Neuron (in vitro differentiated cells): ENCODE data around the gene FMC1.
"Not testable (repeated sequence)": the region's sequence is repeated elsewhere in the genome, so short reads cannot be mapped to it uniquely, and the experiment has no call there.

Experiments
- H2AFZ ChIP-seq: one replicate; pipeline ENCODE4 v1.6.1; 2013; ENCODE audit warnings: low read depth, mild to moderate bottlenecking, inconsistent platforms, low read length, moderate library complexity
- H3K27me3 ChIP-seq: one replicate; pipeline ENCODE4 v1.6.1; 2013; ENCODE audit warnings: low read length; ENCODE audit not compliant: insufficient read depth
- H3K36me3 ChIP-seq: one replicate; pipeline ENCODE4 v1.6.1; 2013; ENCODE audit warnings: low read length; ENCODE audit not compliant: insufficient read depth
- H3K4me1 ChIP-seq: one replicate; pipeline ENCODE4 v1.6.1; 2013; ENCODE audit warnings: low read length; ENCODE audit not compliant: insufficient read depth
- H3K4me3 ChIP-seq: 2 replicates; pipeline ENCODE4 v1.5.1; 2013; ENCODE audit warnings: mild to moderate bottlenecking, low read length, moderate library complexity
- H3K9me3 ChIP-seq: one replicate; pipeline ENCODE4 v1.6.1; 2013; ENCODE audit warnings: low read length

Gene FMC1

DNA sequence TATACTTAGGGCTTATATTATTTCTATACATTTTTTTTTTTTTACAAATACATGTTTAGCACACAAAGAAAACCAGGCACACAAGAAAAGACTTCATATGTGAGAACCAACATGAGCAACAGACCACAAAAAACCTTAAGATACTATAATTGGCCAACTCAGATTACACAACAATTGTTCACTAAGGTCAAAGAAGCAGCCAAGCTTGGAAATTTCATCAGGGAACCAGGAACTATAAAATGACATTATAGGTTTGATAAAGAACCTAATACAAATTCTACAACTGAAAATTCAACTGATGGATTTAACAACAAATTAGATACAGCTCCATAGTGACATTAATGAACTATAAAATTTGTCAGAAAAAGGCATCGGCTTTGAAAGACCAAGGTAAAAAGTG, 14.2 kb downstream of the FMC1 start:
- no peaks in the 10 kb centered on the region for H3K27me3 ChIP-seq
- H3K9me3 ChIP-seq = no peaks in the 10 kb centered on the region
- H2AFZ ChIP-seq = no peak overlapping the region
- peaks cover 6% of the 10 kb centered on the region for H3K36me3 ChIP-seq
- H3K4me1 ChIP-seq = peaks cover 6% of the 10 kb centered on the region
- H3K4me3 ChIP-seq = no peak overlapping the region

DNA sequence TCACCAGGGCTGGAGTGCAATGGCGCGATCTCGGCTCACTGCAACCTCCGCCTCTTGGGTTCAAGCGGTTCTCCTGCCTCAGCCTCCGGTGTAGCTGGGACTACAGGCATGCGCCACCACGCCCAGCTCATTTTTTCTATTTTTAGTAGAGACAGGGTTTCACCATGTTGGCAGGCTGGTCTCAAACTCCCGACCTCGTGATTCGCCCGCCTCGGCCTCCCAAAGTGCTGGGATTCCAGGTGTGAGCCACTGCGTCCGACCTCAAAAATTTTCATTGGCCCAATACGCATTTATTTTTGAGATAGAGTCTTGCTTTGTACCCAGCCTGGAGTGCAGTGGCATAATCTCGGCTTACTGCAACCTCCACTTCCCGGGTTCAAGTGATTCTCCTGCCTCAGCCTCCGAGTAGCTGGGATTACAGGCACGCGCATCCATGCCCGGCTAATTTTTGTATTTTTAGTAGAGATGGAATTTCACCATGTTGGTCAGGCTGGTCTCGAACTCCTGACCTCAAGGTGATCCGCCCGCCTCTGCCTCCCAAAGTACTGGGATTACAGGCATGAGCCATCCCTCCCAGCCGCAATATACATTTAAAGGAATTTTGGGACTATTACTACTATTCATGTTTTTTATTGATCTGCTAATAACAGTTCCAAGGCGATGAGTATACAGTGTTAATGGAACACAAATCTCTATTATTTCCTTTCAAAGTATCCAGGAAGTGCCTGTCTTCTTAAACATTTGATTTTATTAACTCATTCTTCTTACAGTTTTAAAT, 16.8 kb downstream of the FMC1 start:
- Histone ChIP-seq H3K4me3 (peak overlapping the region; percentile 97), H3K4me1 (peaks cover 21% of the 10 kb centered on the region)
- not testable (repeated sequence) for H3K36me3 ChIP-seq, H3K9me3 ChIP-seq, H3K27me3 ChIP-seq, H2AFZ ChIP-seq

DNA sequence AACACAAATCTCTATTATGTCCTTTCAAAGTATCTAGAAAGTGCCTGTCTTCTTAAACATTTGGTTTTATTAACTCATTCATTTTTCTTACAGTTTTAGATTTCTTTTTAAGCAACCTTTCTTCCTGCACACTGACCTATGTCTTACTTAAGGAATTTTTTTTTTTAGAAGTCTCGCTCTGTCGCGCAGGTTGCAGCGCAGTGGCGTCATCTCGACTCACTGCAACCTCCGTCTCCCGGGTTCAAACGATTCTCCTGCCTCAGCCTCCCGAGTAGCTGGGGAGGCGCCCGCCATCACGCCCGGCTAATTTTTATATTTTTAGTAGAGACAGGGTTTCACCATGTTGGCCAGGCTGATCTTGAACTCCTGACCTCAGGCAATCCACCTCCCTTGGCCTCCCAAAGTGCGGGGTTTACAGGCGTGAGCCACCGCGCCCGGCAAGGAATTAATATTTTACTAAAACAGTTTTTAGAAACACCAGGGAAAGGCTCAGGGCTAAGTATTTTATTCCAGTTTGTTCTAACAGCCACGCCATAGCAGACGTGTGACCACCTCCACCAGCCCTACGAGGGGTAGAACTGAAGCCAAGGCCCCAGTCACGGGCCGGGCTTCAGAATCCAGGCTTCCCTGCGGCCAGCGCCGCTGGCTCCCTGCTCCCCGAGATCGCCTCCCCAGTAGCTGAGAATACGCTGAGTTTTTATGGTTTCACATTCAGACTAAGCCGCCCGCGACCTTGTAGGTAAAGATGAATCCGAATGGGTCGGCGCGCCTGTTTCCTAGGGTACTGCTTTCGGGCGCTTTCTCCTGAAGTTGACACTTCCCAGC, 17.6 kb downstream of the FMC1 start:
- Histone ChIP-seq H3K9me3 (no peaks in the 10 kb centered on the region), H3K36me3 (peaks cover 10% of the 10 kb centered on the region), H3K4me1 (peaks cover 25% of the 10 kb centered on the region), H3K4me3 (peak overlapping the region; percentile 97), H2AFZ (no peak overlapping the region), H3K27me3 (no peaks in the 10 kb centered on the region)

DNA sequence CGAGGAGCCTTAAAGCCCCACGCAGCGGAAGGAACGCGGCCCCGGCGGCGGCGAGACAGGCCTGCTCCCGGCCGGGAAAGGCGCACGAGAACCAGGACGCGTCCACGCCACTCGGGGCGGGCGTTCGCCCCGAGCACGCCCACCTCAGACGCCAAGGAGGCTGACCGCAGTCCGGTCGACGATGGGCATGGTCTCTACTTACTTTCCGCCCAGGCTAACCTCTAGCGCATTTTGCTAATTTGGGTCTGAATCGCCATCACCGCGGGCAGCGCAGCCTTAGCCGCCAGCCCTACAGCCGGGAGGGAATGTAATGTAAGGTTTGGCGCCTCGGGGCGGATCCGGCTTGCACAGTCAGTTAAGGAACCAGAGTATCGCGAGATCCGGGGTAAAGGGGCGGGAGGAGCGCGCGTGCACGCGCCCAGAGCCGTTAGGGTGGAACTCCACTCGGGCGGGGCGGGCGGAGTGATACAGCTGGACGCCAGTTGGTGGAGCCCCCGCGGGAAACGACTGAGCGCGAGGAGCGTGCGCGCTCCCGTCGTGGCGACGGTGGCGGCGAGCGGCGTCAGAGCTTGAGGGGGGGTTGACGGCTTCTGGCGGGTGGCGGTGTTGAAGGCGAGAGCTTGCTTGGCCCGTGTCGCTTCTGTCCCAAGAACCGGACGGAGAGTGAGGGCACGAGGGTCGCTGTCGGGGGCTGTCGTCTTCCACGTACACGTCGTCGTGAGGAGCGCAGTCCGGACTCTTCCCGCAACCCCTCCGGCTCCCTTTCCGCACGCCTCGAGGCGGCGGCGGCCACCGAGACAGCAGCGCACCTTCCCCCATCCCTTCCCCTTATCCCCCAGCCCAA, 18.5 kb downstream of the FMC1 start, which contains the start of gene LUC7L2:
Gene LUC7L2, plus strand, starts transcription at position 529 of the 844 bp plus-strand sequence. CDS start 368 bp downstream, outside the sequence.
- Histone ChIP-seq H3K36me3 (peaks cover 13% of the 10 kb centered on the region), H2AFZ (peak within 1 kb of the TSS; percentile 32), H3K27me3 (no peaks in the 10 kb centered on the region), H3K9me3 (no peaks in the 10 kb centered on the region), H3K4me3 (peak within 1 kb of the TSS; percentile 97), H3K4me1 (peaks cover 25% of the 10 kb centered on the region)

DNA sequence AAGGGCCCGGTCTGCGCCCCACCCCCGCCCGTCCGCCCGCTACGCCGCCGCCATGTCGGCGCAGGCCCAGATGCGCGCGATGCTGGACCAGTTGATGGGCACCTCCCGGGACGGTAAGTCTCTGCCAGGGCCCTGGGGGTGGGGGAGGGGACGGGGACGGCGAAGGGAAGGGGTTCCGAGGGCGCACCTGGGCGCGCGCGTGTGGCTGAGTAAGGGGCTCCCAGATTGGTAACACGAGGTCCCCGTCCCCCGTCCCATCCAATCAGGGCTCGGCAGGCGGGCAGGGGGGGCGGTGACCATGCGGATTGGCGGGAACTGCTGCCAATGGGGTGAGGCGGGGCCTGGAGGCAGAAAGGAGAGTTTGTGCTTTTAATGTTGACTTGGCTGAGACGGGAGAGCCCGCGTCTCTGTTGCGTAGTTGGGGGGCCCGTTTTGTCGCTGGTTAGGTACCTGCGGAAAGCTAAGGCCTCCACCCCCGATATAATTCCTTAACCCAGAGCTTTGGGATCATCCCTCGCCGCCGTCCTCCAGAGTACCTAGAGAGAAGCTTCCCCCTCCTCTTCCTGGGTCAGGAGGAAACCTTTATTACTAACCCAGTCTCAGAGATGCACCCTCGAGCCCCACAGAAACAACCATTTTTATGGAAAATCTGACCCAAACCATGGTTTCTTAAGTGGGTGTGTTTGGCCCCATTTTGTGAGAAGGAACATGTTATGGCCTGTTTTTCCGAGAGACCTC, 19.2 kb downstream of the FMC1 start:
- H3K4me1 ChIP-seq = peaks cover 25% of the 10 kb centered on the region
- no peaks in the 10 kb centered on the region for H3K27me3 ChIP-seq
- peaks cover 18% of the 10 kb centered on the region for H3K36me3 ChIP-seq
- peak overlapping the region; percentile 97 for H3K4me3 ChIP-seq
- H2AFZ ChIP-seq = peak overlapping the region; percentile 32
- no peaks in the 10 kb centered on the region for H3K9me3 ChIP-seq

DNA sequence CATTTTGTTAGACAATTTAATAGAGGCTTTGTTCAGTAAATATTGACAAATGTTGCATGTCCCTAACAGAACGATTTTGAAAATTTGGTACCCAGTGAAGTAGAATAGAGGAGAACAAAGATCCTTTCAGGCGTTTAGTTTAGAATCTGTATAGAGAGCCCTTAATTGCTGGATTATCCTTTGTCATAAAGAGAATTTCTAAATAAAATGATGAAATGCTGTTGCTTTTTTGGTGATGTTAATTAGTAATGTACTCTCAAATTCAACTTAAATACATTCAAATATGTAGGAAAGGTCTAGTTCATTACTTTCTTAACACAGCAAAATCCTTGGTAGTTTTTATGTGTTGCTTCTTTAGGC, 19.8 kb downstream of the FMC1 start:
- H3K9me3 ChIP-seq = no peaks in the 10 kb centered on the region
- H3K27me3 ChIP-seq = no peaks in the 10 kb centered on the region
- peaks cover 25% of the 10 kb centered on the region for H3K4me1 ChIP-seq
- H3K4me3 ChIP-seq = peak overlapping the region; percentile 97
- H3K36me3 ChIP-seq = peaks cover 23% of the 10 kb centered on the region
- peak overlapping the region; percentile 32 for H2AFZ ChIP-seq

DNA sequence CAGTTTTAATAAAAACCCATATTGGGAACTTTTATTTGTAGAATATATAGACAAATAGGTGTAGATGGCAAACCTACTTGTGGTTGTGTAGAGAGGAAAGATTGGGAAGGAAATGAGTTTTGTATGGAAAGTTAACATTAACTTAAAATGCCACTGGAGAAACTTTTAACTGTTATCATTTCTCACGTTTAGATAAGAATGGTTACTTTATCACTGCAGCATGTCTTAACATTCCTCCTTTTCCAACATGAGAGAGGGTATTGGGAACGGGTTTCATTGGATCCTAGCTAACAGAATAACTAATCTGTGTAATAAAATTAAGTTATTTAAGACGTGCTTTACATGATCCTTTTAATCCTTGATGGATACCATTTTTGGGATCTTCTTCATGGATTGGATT, 20.4 kb downstream of the FMC1 start:
- Histone ChIP-seq H3K4me1 (peaks cover 25% of the 10 kb centered on the region), H3K9me3 (no peaks in the 10 kb centered on the region), H3K27me3 (no peaks in the 10 kb centered on the region), H2AFZ (no peak overlapping the region), H3K4me3 (peak overlapping the region; percentile 97), H3K36me3 (peaks cover 29% of the 10 kb centered on the region)

DNA sequence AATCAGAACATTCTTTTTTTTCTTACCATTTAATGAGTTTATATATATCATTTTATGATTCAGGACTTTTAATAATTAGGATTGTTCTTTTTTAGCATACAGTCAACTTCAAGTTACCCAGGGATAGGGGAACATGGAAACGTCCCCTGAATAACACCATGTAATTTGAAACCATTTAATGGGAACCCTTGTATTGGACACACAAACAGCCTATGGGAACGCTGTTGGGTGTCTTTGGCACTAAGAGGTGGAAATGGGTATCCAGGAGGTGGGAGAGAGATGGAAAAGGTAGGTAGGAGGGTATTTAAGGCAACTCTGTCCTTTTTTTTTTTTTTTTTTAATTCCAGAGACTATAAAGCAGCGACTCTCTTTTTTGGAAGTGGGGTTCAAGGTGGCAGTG, 21.2 kb downstream of the FMC1 start:
- Histone ChIP-seq H3K4me3 (peak overlapping the region; percentile 97), H3K4me1 (peaks cover 25% of the 10 kb centered on the region), H3K9me3 (no peaks in the 10 kb centered on the region)

DNA sequence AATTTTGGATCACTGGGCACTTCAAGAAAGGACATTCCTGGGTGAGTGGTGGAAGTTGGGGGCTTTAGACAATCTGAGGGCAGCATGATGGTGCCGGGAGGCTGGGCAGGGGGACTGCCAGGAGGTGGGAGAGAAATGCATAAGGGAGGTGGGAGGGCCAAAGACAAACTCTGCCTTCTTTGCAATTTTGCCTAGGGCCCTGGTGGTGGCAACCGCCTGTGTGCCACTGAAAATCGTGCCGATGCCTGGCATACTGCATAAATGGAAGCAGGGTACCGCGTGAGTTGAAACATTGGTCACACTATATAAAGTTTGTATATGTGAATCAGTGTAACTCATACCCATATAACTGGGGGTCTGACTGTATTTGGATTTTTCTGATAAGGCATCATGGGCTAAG, 21.8 kb downstream of the FMC1 start:
- Histone ChIP-seq H3K27me3 (no peaks in the 10 kb centered on the region), H3K36me3 (peaks cover 38% of the 10 kb centered on the region), H3K4me3 (no peak overlapping the region), H3K4me1 (peaks cover 25% of the 10 kb centered on the region), H2AFZ (no peak overlapping the region), H3K9me3 (no peaks in the 10 kb centered on the region)

More for the DNA sequence above, 21.2 kb downstream of the FMC1 start:
- Histone ChIP-seq H3K36me3 (peaks cover 31% of the 10 kb centered on the region), H3K27me3 (no peaks in the 10 kb centered on the region), H2AFZ (no peak overlapping the region)

DNA sequence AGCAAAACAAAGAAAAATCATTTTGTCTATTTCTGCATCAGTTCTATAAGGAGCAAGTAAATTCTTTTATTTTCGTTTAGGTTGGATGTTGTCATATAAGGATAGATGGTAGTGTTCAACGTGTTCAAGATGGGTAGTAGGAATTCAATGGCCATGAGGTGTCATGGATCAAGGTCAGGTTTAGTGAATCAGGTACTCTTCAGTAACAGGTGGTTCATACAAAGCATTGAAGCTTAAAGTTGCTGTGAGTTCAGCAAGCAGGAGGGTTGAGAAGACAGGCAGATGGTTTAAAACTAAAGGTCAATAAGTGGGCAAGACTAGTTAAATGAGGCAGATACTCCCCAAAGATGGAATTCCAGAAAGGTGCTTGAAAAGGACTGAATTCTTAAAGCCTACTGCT, 24.2 kb downstream of the FMC1 start:
- Histone ChIP-seq H3K27me3 (no peaks in the 10 kb centered on the region), H3K4me3 (no peak overlapping the region), H3K9me3 (no peaks in the 10 kb centered on the region), H3K4me1 (peaks cover 19% of the 10 kb centered on the region), H2AFZ (no peak overlapping the region), H3K36me3 (peaks cover 40% of the 10 kb centered on the region)

DNA sequence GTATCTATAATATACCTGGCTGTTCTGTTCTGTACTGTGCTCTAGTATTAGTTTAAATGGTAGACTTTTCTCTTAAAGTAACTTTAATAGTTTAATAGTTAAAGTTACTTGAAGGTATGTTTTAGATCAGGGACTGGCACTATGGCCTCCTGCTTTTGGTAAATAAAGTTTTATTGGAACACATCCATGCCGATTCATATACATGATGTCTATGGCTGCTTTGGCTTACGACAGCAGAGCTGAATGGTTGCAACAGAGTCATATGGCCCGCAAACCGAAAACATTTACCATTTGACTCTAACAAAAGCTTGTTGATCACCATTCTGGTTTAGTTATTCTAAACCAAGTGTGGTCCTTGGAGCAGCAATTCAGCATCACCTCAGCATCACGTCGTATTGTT, 25.3 kb downstream of the FMC1 start:
- Histone ChIP-seq H3K36me3 (peaks cover 40% of the 10 kb centered on the region), H3K27me3 (no peaks in the 10 kb centered on the region), H3K4me1 (peaks cover 19% of the 10 kb centered on the region)

DNA sequence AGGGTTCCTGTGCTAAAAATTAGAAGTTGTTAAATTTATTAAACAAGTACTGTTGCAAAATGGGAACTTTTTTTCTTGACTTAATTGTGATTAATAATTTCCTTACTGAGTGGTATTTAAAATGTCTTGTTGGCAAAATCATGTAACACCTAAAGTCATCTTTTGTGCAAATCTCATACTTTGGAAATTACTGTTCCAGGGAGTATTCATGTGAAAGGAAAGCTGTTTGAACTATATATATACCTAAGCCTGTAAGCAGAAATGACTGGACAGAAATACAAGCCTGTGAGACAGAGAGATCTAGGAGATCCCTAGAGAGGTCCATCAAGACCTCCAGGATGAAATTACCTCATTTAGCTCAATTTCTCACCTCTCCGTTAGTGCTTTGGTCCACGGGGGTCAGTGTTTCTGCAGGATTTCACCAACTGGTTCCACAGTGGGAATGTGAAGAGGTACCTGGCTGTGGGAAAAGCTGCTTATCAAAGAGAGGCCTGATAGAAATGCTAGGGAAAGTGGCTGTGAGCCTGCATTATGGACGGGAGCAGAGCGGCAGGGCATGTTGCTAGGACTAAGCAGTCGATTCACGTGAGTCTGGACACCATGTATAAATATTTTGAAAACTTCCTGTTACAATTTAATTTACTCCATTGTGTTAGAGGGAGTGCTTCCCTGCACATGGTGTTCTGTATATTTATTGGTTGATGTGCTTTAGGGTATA, 26.5 kb downstream of the FMC1 start:
- Histone ChIP-seq H3K4me1 (peaks cover 7% of the 10 kb centered on the region), H3K4me3 (no peak overlapping the region), H3K27me3 (no peaks in the 10 kb centered on the region), H2AFZ (no peak overlapping the region), H3K9me3 (no peaks in the 10 kb centered on the region), H3K36me3 (peaks cover 47% of the 10 kb centered on the region)

More for the DNA sequence above, 25.3 kb downstream of the FMC1 start:
- Histone ChIP-seq H3K4me3 (no peak overlapping the region), H2AFZ (no peak overlapping the region), H3K9me3 (no peaks in the 10 kb centered on the region)
